ENCODE data around the gene LRRC28. TPM values are rescaled to one million over a fixed set of nuclear protein-coding genes. Genes with fewer than 3 reads are reported as not detected.

The LRRC28 gene
- total RNA-seq, 1 donor from 2014 or later = 24.4 TPM

GRCh38 chr15:99408236-99409096 is 157.2 kb downstream of the LRRC28 start:
- ATAC-seq (peak; percentile 65), DNase-seq (peak; percentile 55)
- intact Hi-C loops (cut with micrococcal nuclease) = no loop called here

- intact Hi-C loops (cut with micrococcal nuclease) = no loop called here
- ATAC-seq = peak; percentile 91
- peak; percentile 75 for DNase-seq
These were observed 157.8 kb downstream of the LRRC28 start for GRCh38 chr15:99409097-99409473.

- intact Hi-C loops (cut with micrococcal nuclease) = no loop called here
- ATAC-seq (no peak), DNase-seq (no peak)
These were observed 158.3 kb downstream of the LRRC28 start for GRCh38 chr15:99409560-99409959.

GRCh38 chr15:99410477-99410876 is 159.2 kb downstream of the LRRC28 start:
- intact Hi-C loops (cut with micrococcal nuclease) = no loop called here
- DNase-seq (no peak), ATAC-seq (no peak)

- intact Hi-C loops (cut with micrococcal nuclease) = no loop called here
- no peak for DNase-seq
- no peak for ATAC-seq
These were observed 160.0 kb downstream of the LRRC28 start for GRCh38 chr15:99411234-99411633.

- intact Hi-C loops (cut with micrococcal nuclease) = no loop called here
- no peak for DNase-seq
These were observed 160.8 kb downstream of the LRRC28 start for GRCh38 chr15:99412082-99412481.

GRCh38 chr15:99412626-99413025 is 161.3 kb downstream of the LRRC28 start:
- ATAC-seq (no peak), DNase-seq (no peak)
- intact Hi-C loops (cut with micrococcal nuclease) = no loop called here

More at GRCh38 chr15:99412082-99412481, 160.8 kb downstream of the LRRC28 start:
- ATAC-seq = no peak

- DNase-seq (no peak), ATAC-seq (no peak)
- intact Hi-C loops (cut with micrococcal nuclease) = no loop called here
These were observed 162.9 kb downstream of the LRRC28 start for GRCh38 chr15:99413955-99414754.

GRCh38 chr15:99414755-99415731 is 163.8 kb downstream of the LRRC28 start:
- intact Hi-C loops (cut with micrococcal nuclease) = no loop called here
- ATAC-seq = no peak

GRCh38 chr15:99416191-99417188 is 165.2 kb downstream of the LRRC28 start:
- intact Hi-C loops (cut with micrococcal nuclease) = no loop called here
- ATAC-seq (peak; percentile 45), DNase-seq (peak; percentile 42)

More at GRCh38 chr15:99414755-99415731, 163.8 kb downstream of the LRRC28 start:
- DNase-seq = no peak

GRCh38 chr15:99421172-99421656 is 169.9 kb downstream of the LRRC28 start:
- intact Hi-C loops (cut with micrococcal nuclease) = no loop called here
- no peak for ATAC-seq
- no peak for DNase-seq

GRCh38 chr15:99421758-99422157 is 170.5 kb downstream of the LRRC28 start:
- DNase-seq (no peak), ATAC-seq (no peak)
- intact Hi-C loops (cut with micrococcal nuclease) = no loop called here

- intact Hi-C loops (cut with micrococcal nuclease) = no loop called here
- ATAC-seq (no peak), DNase-seq (no peak)
These were observed 172.2 kb downstream of the LRRC28 start for GRCh38 chr15:99423186-99424130.

- ATAC-seq = no peak
- intact Hi-C loops (cut with micrococcal nuclease) = no loop called here
- no peak for DNase-seq
These were observed 172.9 kb downstream of the LRRC28 start for GRCh38 chr15:99424131-99424571.

GRCh38 chr15:99424978-99425656 is 173.8 kb downstream of the LRRC28 start:
- intact Hi-C loops (cut with micrococcal nuclease) = no loop called here
- ATAC-seq (peak; percentile 81), DNase-seq (peak; percentile 72)

GRCh38 chr15:99425657-99426301 is 174.5 kb downstream of the LRRC28 start:
- intact Hi-C loops (cut with micrococcal nuclease) = no loop called here
- peak; percentile 59 for DNase-seq
- peak; percentile 56 for ATAC-seq

All from left ventricle myocardium superior (tissue), 1 donor.